H1 (cell line): Measurements from ENCODE around the gene TIMM8A. TPM values are rescaled to one million over a fixed set of nuclear protein-coding genes. Genes with fewer than 3 reads are reported as not detected.

Experiments used
- CTCF ChIA-PET: fragments of 300-600 bp; sonication (Branson Sonifier 250); formaldehyde crosslinking; loops from one replicate; lab custom pipeline; 2021; ENCODE audit not compliant: partially characterized antibody; lab: Charles Lee
- POLR2A ChIA-PET: fragments of 300-600 bp; sonication (Branson Sonifier 250); formaldehyde crosslinking; loops from one replicate; lab custom pipeline; 2021; ENCODE audit warnings: inconsistent platforms; ENCODE audit not compliant: partially characterized antibody; lab: Charles Lee
- DNase-seq, 2 experiments: peaks; one replicate each; pipeline versions ENCODE4 v3.0.0 to v3.0.0-alpha.2; 2010 to 2022; ENCODE audit warnings: low spot score in 2 of 2, low read depth in 1 of 2, mixed read lengths in 1 of 2
- FAIRE-seq: peaks from 2 replicates; lab custom pipeline; 2011; peaks lifted over from hg19 to GRCh38; lab: Jason Lieb, UNC
- H2AFZ ChIP-seq: 2 replicates; pipeline ENCODE4 v1.8.1; 2012; ENCODE audit warnings: low read length, inconsistent platforms
- H2AK5ac ChIP-seq: 2 replicates; pipeline ENCODE4 v1.6.1; 2013; ENCODE audit warnings: low read depth, low read length
- H2BK120ac ChIP-seq: replicated peaks from 2 replicates; pipeline ENCODE3; 2013; ENCODE audit warnings: low read depth, low read length, inconsistent platforms
- H2BK12ac ChIP-seq: 2 replicates; pipeline ENCODE4 v1.6.1; 2013; ENCODE audit warnings: low read depth, low read length
- H2BK15ac ChIP-seq: 2 replicates; pipeline ENCODE4 v1.6.1; 2013; ENCODE audit warnings: low read length
- H2BK20ac ChIP-seq: 2 replicates; pipeline ENCODE4 v1.6.1; 2013; ENCODE audit warnings: low read length
- H2BK5ac ChIP-seq: 2 replicates; pipeline ENCODE4 v1.6.1; 2013; ENCODE audit warnings: low read depth, low read length
- H3K14ac ChIP-seq: 2 replicates; pipeline ENCODE4 v1.6.1; 2013; ENCODE audit warnings: inconsistent platforms; ENCODE audit not compliant: insufficient read length
- H3K18ac ChIP-seq: 2 replicates; pipeline ENCODE4 v1.6.1; 2013; ENCODE audit warnings: low read length; ENCODE audit errors: extremely low read depth
- H3K23ac ChIP-seq: 2 replicates; pipeline ENCODE4 v1.6.1; 2013; ENCODE audit warnings: inconsistent platforms; ENCODE audit not compliant: insufficient read length
- H3K23me2 ChIP-seq: 2 replicates; pipeline ENCODE4 v1.6.1; 2013; ENCODE audit warnings: low read depth, low read length
- H3K27ac ChIP-seq: 2 replicates; pipeline ENCODE4 v1.6.1; 2011; ENCODE audit warnings: low read depth, low read length, inconsistent platforms
- H3K27me3 ChIP-seq, 4 experiments: replicated peaks in 1 of 4; 1 replicate in 1 of 4; 2 replicates in 3 of 4; pipeline versions ENCODE4 v1.6.1 to v1.8.1; 2011 to 2013; ENCODE audit warnings: low read length in 3 of 4, mild to moderate bottlenecking in 3 of 4, inconsistent platforms in 2 of 4, mixed read lengths in 2 of 4, moderate library complexity in 1 of 4; ENCODE audit not compliant: control insufficient read depth in 3 of 4, insufficient read depth in 3 of 4; ENCODE audit errors: extremely low read depth in 1 of 4
- H3K36me3 ChIP-seq, 4 experiments: 2 replicates each; pipeline versions ENCODE4 v1.6.1 to v1.8.1; 2011 to 2013; ENCODE audit warnings: mild to moderate bottlenecking in 4 of 4, low read length in 3 of 4, moderate library complexity in 2 of 4, control low read depth in 1 of 4, inconsistent platforms in 1 of 4; ENCODE audit not compliant: insufficient read depth in 4 of 4, control insufficient read depth in 2 of 4
- H3K4ac ChIP-seq: replicated peaks from 2 replicates; pipeline ENCODE3; 2013; ENCODE audit warnings: low read length, low read depth, mixed read lengths, inconsistent platforms; ENCODE audit not compliant: insufficient read length
- H3K4me1 ChIP-seq, 4 experiments: replicated peaks in 1 of 4; 1 replicate in 1 of 4; 2 replicates in 3 of 4; pipeline versions ENCODE4 v1.6.1 to v1.8.1; 2011 to 2013; ENCODE audit warnings: low read length in 3 of 4, inconsistent platforms in 2 of 4, mixed read lengths in 1 of 4; ENCODE audit not compliant: insufficient read depth in 4 of 4, control insufficient read depth in 3 of 4
- H3K4me2 ChIP-seq, 2 experiments: 2 replicates each; pipeline versions ENCODE4 v1.6.1 to v1.8.1; 2011 to 2013; ENCODE audit warnings: low read depth in 2 of 2, low read length in 2 of 2, control low read depth in 1 of 2, inconsistent platforms in 1 of 2, mild to moderate bottlenecking in 1 of 2; ENCODE audit not compliant: insufficient read depth in 1 of 2
- H3K4me3 ChIP-seq, 4 experiments: fragments of 200-600, 300-600 bp in 1 of 4; sonication (generic), shearing (Covaris generic), sonication (Bioruptor Twin) in 1 of 4; 2 replicates each; pipeline versions ENCODE4 v1.5.1 to v1.8.1; 2011 to 2016; ENCODE audit warnings: low read length in 4 of 4, low read depth in 3 of 4, control low read depth in 2 of 4, inconsistent platforms in 2 of 4, mild to moderate bottlenecking in 2 of 4, mixed read lengths in 1 of 4, moderate library complexity in 1 of 4; ENCODE audit not compliant: insufficient read depth in 2 of 4; ENCODE audit errors: extremely low read depth in 1 of 4
- H3K56ac ChIP-seq: replicated peaks from 2 replicates; pipeline ENCODE3; 2013; ENCODE audit warnings: low read depth, mild to moderate bottlenecking, mixed read lengths, low read length, inconsistent platforms; ENCODE audit not compliant: insufficient read length
- H3K79me1 ChIP-seq: 2 replicates; pipeline ENCODE4 v1.6.1; 2013; ENCODE audit warnings: low read depth, low read length, control low read depth
- H3K79me2 ChIP-seq, 2 experiments: 2 replicates each; pipeline versions ENCODE4 v1.6.1 to v1.8.1; 2012 to 2013; ENCODE audit warnings: low read length in 2 of 2, mild to moderate bottlenecking in 2 of 2, inconsistent platforms in 1 of 2; ENCODE audit not compliant: insufficient read depth in 2 of 2, control insufficient read depth in 1 of 2
- H3K9ac ChIP-seq, 4 experiments: replicated peaks in 1 of 4; 1 replicate in 1 of 4; 2 replicates in 3 of 4; pipeline versions ENCODE4 v1.6.1 to v1.8.1; 2011 to 2013; ENCODE audit warnings: low read depth in 3 of 4, low read length in 3 of 4, control low read depth in 2 of 4, mild to moderate bottlenecking in 2 of 4, moderate library complexity in 2 of 4, inconsistent platforms in 1 of 4; ENCODE audit errors: extremely low read depth in 1 of 4
- H3K9me3 ChIP-seq, 2 experiments: 2 replicates each; pipeline versions ENCODE4 v1.6.1 to v1.8.1; 2012 to 2013; ENCODE audit warnings: mild to moderate bottlenecking in 2 of 2, moderate library complexity in 2 of 2, control low read depth in 1 of 2, inconsistent platforms in 1 of 2, low read depth in 1 of 2, low read length in 1 of 2, mixed read lengths in 1 of 2; ENCODE audit not compliant: insufficient read depth in 2 of 2
- H4K20me1 ChIP-seq, 2 experiments: replicated peaks in 1 of 2; 2 replicates each; pipeline versions ENCODE3 to v1.8.1; 2011 to 2013; ENCODE audit warnings: inconsistent platforms in 2 of 2, low read length in 2 of 2, mild to moderate bottlenecking in 1 of 2; ENCODE audit not compliant: insufficient read depth in 2 of 2, control insufficient read depth in 1 of 2
- H4K5ac ChIP-seq: 2 replicates; pipeline ENCODE4 v1.6.1; 2013; ENCODE audit warnings: low read length, low read depth, mixed read lengths, inconsistent platforms; ENCODE audit not compliant: insufficient read length
- H4K8ac ChIP-seq: 2 replicates; pipeline ENCODE4 v1.8.0; 2013; ENCODE audit warnings: mild to moderate bottlenecking, moderate library complexity, low read length, inconsistent platforms; ENCODE audit not compliant: insufficient read depth; ENCODE audit errors: extremely low read depth
- H4K91ac ChIP-seq: replicated peaks from 2 replicates; pipeline ENCODE3; 2013; ENCODE audit warnings: low read length, mixed read lengths, inconsistent platforms; ENCODE audit not compliant: insufficient read length
- ASH2L ChIP-seq: fragments of 200-600, 300-600 bp; sonication (generic); IDR thresholded peaks from one replicate; pipeline ENCODE4 v1.7.1; 2017; ENCODE audit warnings: low read length
- CBX5 ChIP-seq: fragments of 300-800, 300-1000 bp; sonication (generic); IDR thresholded peaks from 2 replicates; pipeline ENCODE4 v1.7.1; 2016; ENCODE audit warnings: antibody characterized with exemption, low read length, low read depth
- CHD2 ChIP-seq: IDR thresholded peaks from 2 replicates; pipeline ENCODE4 v1.6.1; 2012; ENCODE audit warnings: low read length, improper control_type of control experiment
- CTBP2 ChIP-seq: IDR thresholded peaks from 2 replicates; pipeline ENCODE4 v1.7.0; 2011; ENCODE audit warnings: borderline replicate concordance, mild to moderate bottlenecking, moderate library complexity, mixed read lengths, low read length; ENCODE audit not compliant: insufficient read depth, insufficient read length
- KDM4A ChIP-seq: IDR thresholded peaks from one replicate; pipeline ENCODE4 v1.7.1; 2012; ENCODE audit warnings: low read depth, mild to moderate bottlenecking, moderate library complexity, low read length, inconsistent platforms; ENCODE audit not compliant: severe bottlenecking
- POU5F1 ChIP-seq: IDR thresholded peaks from 2 replicates; pipeline ENCODE4 v1.6.1; 2011; ENCODE audit warnings: low read depth, mild to moderate bottlenecking, low read length, moderate library complexity
- RBBP5 ChIP-seq: IDR thresholded peaks from 2 replicates; pipeline ENCODE4 v1.7.1; 2012; ENCODE audit warnings: low read depth, mild to moderate bottlenecking, inconsistent platforms, low read length, moderate library complexity, borderline replicate concordance
- SP1 ChIP-seq: IDR thresholded peaks from 2 replicates; pipeline ENCODE4 v1.6.1; 2011; ENCODE audit warnings: low read depth, low read length
- SP4 ChIP-seq: IDR thresholded peaks from 2 replicates; pipeline ENCODE4 v1.6.1; 2012; ENCODE audit warnings: low read length, inconsistent platforms
- TAF1 ChIP-seq: IDR thresholded peaks from 2 replicates; pipeline ENCODE4 v1.6.1; 2011; ENCODE audit warnings: mild to moderate bottlenecking, low read depth, low read length
- TAF7 ChIP-seq: optimal IDR thresholded peaks from 2 replicates; pipeline ENCODE3; 2011; ENCODE audit warnings: low read depth, mild to moderate bottlenecking, inconsistent platforms, low read length, moderate library complexity, borderline replicate concordance
- TEAD4 ChIP-seq: IDR thresholded peaks from 2 replicates; pipeline ENCODE4 v1.6.1; 2012; ENCODE audit warnings: low read depth, low read length, inconsistent platforms, mixed read lengths
- WGBS, 2 experiments: shearing (Covaris generic) in 1 of 2; methylation state at CpG; one replicate each; pipeline versions ENCODE4 v1.1.6 to v1.1.7; 2013 to 2015; ENCODE audit warnings: low lambda C conversion rate in 2 of 2, mixed read lengths in 2 of 2, inconsistent platforms in 1 of 2, low coverage in 1 of 2, missing lambda C conversion rate in 1 of 2; ENCODE audit not compliant: insufficient replicate concordance in 2 of 2, insufficient coverage in 1 of 2, insufficient read length in 1 of 2; ENCODE audit errors: extremely low coverage in 1 of 2, missing lambda C conversion rate in 1 of 2; 5-methylcytosine and 5-hydroxymethylcytosine counted together
- polyA plus RNA-seq, 7 experiments: library from polyadenylated mRNA; depleted of rRNA in 3 of 7; stranded (reverse) in 5 of 7; unstranded in 2 of 7; fragments of >200 nt in 5 of 7; fragments of 200-250 nt in 2 of 7; gene quantifications; 1 replicate in 5 of 7; 2 replicates in 1 of 7; 4 replicates in 1 of 7; pipeline versions ENCODE4 v1.2.1 to v1.2.3, GENCODE V29; 2011 to 2013; ENCODE audit warnings: missing spikeins in 2 of 7, mixed read lengths in 2 of 7
- total RNA-seq: library from RNA; stranded (reverse); fragmentation: NEBNext Ultra II Directional; extraction: Animal tissue kit (Norgen Biotek cat#: 25700); gene quantifications from 2 replicates; pipeline ENCODE4 v1.2.1, GENCODE V29; 2021

The TIMM8A gene
- total and polyA plus RNA-seq, 2 of the 8 experiments (the other 6 are each of a cell fraction or from before 2014, with no cell fraction given) = 16.1 to 38.1 TPM

- H2BK5ac ChIP-seq = peak within 1 kb of the TSS; percentile 81
- TF ChIP-seq KDM4A = no peak
- TF ChIP-seq POU5F1 = no peak
- no peak for TF ChIP-seq SP4
- no peak for TF ChIP-seq CBX5
- no peak for TF ChIP-seq SP1
- no peak for TF ChIP-seq CTBP2
- TF ChIP-seq ASH2L = peak; percentile 48
- TF ChIP-seq TAF1 = peak; percentile 99
- no peak for TF ChIP-seq CHD2
- no peak for TF ChIP-seq RBBP5
- TF ChIP-seq TAF7 = peak; percentile 97
- no peak for TF ChIP-seq TEAD4
These were observed 42.4 kb upstream of the TIMM8A start, which contains the start of gene RPL36A for GRCh38 chrX:101390664-101391525. TSS of gene RPL36A (plus strand) at chrX:101391011. CDS start at chrX:101391044, 33 bp downstream.

More at GRCh38 chrX:101390664-101391525, 42.4 kb upstream of the TIMM8A start, which contains the start of gene RPL36A:
- WGBS, 2 experiments = 3% methylated on average over 24 of the region's 47 CpGs; no CpG with 5 or more reads in 1 of the 2 experiments
- Histone ChIP-seq H2AK5ac (peak within 1 kb of the TSS; percentile 45; the same call in 1 of the 2 replicates), H3K27me3 (no peaks in the 10 kb centered on the region), H3K4me1 (no peaks in the 10 kb centered on the region; a peak in 1 of 7 replicates), H3K23me2 (peaks cover 4% of the 10 kb centered on the region; the same call in 1 of the 2 replicates), H4K5ac (peak within 1 kb of the TSS; percentile 71), H2BK15ac (no peak within 1 kb of the TSS), H2BK20ac (no peak within 1 kb of the TSS), H4K8ac (peak within 1 kb of the TSS; percentile 95), H3K4me3 (peak within 1 kb of the TSS; percentile 58 to 91 (median 86)), H4K91ac (peak within 1 kb of the TSS; percentile 73), H4K20me1 (peaks cover 0 to 2% of the 10 kb centered on the region in 2 experiments), H2AFZ (no peak within 1 kb of the TSS), H3K18ac (peak within 1 kb of the TSS; percentile 60), H3K23ac (no peak within 1 kb of the TSS), H3K9ac (peak within 1 kb of the TSS; percentile 85 to 97 (median 92)), H3K79me2 (peaks cover 0 to 23% of the 10 kb centered on the region in 2 experiments; a peak in 2 of 4 replicates), H3K4ac (peak within 1 kb of the TSS; percentile 14), H3K4me2 (peak within 1 kb of the TSS; percentile 56 to 90), H3K56ac (peak within 1 kb of the TSS; percentile 39), H3K9me3 (no peaks in the 10 kb centered on the region), H3K27ac (peak within 1 kb of the TSS; percentile 88), H3K36me3 (peaks cover 6 to 39% (median 16%) of the 10 kb centered on the region in 4 experiments), H2BK120ac (peak within 1 kb of the TSS; percentile 83), H3K79me1 (no peaks in the 10 kb centered on the region), H2BK12ac (no peak within 1 kb of the TSS), H3K14ac (no peak within 1 kb of the TSS)
- ChIA-PET POLR2A (interaction anchor here (0.6 to 4.0 kb wide), 29 partner anchors 9 to 1690 kb away, joined by 3 to 45 read pairs (median 4); partner anchors contain the start of genes ARMCX2, GLA, HNRNPH2 and TIMM8A), CTCF (interaction anchor here (0.6 to 2.2 kb wide), 8 partner anchors 10 to 77 kb away, joined by 3 to 10 read pairs (median 5); partner anchors contain the start of genes GLA and HNRNPH2)
- peak; percentile 70 to 80 for DNase-seq
- FAIRE-seq = no peak
